Stimulated activated CD8-positive, alpha-beta memory T cell treated with anti-CD3 and anti-CD28 coated beads, Interleukin-15, amount 100 ng/mL, for 24 hours (primary cell): ENCODE data around the gene CEACAM1.
"Not testable (repeated sequence)": the region's sequence is repeated elsewhere in the genome, so short reads cannot be mapped to it uniquely, and the experiment has no call there.

Source experiments
- DNase-seq: peaks from one replicate; pipeline ENCODE4 v3.0.0-alpha.2; 2020; ENCODE audit warnings: low read depth

The CEACAM1 gene

DNA sequence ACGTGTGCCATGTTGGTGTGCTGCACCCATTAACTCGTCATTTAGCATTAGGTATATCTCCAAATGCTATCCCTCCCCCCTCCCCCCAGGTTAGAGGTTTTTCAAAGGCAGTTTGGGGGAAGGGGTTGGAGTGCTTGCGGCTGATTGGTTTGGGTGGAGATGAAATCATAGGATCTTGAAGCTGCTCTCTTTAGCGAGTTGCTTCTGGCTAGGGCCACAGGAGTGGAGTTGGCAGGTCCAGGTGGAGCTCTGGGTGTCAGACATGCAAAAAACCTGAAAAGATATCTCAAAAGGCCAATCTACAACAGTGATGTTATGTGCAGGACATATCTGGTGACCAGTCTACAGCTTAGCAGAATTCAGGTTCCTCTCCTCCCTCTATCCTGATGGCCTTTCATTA is 52.9 kb downstream of the CEACAM1 start:
- no peak for DNase-seq

DNA sequence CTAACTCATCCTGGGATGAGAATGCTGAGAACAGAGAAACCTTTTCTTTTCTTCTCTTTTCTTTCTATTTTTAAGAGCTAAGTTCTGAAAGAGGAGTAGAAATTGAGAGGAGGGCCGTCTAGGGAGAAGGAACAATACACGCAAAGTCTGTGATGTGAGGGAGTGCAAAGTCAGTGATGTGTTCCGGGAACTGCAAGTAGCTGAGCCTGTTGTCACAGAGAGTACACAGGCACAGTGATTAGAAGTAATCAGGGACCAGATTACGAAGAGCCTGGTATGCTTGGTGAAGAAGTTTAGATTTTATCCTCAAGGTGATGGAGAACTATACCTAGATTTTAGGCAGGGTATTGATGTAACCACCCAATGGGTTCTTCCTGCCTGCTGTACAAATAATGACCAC is 53.5 kb downstream of the CEACAM1 start:
- no peak for DNase-seq

DNA sequence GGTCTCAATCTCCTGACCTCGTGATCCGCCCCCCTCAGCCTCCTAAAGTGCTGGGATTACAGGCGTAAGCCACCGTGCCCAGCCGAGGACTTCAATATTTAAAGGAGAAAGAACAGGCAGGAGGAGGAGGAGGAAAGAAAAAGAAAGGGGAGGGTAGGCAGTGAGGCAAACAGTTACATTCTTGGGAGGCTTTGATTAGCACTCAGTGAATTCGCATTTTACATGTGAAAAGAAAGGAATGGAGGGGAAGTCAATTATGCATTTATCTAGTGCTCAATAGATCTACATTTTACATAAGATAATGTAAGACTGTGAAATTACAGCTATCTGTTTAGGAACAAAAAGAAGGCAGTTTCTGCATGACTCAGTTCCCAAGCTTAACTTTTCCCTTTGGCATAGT is 54.6 kb downstream of the CEACAM1 start:
- no peak for DNase-seq

DNA sequence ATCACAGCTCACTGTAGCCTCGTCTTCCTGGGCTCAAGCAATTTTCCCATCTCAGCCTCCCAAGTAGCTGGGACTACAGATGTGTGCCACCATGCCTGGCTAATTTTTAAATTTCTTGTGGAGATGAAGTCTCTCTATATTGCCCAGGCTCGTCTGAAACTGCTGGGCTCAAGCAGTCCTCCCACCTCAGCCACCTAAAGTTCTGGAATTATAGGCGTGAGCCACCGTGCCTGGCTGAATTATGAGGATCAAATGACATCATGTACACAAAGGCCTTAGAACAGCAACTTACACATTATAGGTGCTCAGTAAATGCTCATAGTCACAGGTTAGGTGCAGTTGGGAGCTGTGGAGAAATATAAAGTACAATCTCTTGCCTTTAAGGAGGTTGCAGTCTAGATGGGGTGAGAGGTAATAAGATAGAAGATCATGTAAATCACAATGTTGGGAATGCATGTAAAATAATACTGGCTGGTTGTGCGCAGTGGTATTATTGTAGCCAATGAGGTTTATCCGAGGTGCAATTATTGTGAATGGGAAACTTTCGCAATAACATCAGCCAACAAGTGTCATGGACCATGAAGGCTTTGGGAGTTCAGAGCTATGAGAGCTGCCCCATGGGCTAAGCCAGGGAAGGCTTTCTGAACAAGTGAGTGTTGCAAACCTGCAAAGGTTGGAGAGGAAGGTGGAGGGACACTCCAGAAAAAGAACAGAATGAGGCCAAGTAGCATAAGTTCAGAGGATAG is 55.7 kb downstream of the CEACAM1 start:
- no peak for DNase-seq

DNA sequence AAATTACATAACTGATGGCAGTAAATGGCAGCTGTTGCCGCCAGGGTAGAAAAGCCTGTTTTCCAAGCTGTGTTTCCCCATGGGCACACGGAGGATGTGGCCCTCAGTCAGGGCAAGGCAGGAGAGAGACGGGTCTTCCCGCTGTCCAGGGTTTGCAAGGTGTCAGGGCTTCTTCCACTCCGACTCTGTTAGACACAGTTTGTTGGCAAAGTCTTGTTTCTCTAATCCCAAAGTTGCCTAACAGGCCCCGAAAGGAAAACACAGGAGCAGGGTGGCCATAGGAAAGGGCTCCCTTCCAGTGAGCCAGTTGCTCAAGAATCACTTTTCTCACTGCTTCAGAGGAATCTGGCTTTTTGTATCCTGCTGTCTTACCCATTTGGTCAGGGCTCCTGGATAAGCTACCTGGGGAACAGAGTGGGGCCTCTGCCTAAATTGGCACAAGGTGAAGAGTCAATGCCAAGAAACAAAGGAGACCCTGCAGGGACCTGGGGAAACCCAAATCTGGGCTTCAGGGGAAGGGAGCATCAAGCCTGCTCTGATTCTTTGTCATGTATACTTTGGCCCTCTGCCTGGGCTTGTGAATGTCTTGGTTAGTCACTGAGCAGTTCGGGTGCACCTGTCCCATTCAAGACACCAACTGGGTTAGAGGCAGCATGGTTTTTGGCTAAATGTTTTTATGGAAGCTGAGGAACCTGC is 56.6 kb downstream of the CEACAM1 start:
- no peak for DNase-seq

DNA sequence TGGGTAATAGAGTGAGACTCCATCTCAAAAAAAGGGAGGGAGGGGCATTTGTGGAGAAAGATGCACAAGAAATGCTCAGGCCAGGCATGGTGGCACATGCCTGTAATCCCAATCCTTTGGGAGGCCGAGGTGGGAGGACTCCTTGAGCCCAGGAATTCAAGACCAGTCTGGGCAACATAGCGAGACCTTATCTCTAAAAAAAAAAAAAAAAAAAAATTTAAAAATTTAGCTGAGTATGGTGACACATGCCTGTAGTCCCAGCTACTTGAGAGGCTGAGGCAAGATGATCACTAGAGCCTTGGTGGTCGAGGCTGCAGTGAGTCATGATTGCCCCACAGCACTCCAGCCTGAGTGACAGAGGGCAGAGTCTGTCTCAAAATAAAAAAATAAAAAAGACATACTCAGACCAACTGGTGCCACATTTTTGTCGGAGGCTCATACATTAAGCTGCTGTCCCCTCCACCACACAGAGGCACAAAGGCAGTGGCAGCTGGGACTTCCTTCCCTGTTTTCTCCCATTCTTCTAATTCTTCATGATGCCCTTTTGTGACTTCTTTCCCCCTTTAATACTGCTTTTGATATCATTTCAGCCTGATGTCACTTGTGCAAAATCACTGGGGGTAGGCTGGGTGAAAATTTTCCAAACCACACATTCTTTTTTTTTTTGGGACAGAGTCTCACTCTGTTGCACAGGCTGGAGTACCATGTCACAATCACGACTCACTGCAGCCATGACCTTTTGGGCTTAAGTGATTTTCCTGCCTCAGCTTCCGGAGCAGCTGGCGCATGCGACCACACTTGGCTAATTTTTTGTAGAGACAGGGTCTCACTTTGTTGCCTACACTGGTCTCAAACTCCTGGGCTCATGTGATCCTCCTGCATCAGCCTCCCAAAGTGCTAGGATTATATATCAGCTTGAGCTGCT is 58.7 kb downstream of the CEACAM1 start:
- no peak for DNase-seq

DNA sequence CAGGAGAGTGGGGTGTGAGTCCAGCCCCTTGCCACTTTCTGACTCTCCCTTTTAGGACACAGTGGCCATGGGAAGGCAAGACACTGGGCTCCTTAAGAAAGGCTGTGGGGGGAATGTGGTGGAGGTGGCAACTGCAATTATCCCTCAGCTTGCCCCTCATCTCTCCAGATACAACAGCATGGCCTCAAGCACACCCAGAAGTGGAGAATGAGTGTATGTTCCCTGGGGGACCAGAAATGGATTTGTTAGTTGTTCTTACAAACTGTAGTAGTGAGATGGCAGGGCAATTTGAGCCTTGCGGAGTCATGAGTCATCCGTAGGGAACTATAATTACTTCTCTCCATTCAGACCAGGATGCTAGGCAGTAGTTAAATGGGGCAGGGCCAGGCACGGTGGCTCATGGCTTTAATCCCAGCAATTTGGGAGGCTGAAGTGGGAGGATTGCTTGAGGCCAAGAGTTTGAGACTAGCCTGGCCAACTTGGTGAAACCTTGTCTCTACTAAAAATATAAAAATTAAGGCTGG is 59.9 kb downstream of the CEACAM1 start:
- DNase-seq: no peak

DNA sequence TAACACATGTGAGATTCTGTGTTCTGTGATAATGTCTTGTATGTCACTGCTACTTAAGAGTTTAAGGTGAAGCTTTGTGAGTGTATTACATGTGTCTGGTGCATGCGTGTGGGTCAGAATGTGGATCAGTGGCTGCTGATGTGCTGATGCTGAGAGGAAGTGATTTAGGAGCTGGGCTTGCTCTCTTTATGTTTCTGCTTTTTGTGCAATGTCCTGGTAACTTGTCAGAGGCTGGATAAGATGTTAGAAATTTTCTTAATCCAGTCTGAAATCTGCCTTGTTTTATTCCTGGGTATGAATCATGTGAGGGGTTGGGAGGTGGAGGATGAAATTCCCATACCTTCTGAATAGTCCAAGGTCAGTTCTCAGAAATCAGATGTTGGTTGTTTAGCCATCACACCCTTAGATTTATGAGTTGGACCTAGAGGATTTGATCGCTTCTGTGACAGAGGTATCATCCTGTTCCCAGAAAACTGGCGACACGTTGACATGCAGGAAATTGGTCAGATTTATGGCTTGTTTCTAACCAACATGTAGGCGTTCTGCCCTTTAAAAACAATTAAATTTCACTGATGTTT is 61.0 kb downstream of the CEACAM1 start:
- DNase-seq: no peak

DNA sequence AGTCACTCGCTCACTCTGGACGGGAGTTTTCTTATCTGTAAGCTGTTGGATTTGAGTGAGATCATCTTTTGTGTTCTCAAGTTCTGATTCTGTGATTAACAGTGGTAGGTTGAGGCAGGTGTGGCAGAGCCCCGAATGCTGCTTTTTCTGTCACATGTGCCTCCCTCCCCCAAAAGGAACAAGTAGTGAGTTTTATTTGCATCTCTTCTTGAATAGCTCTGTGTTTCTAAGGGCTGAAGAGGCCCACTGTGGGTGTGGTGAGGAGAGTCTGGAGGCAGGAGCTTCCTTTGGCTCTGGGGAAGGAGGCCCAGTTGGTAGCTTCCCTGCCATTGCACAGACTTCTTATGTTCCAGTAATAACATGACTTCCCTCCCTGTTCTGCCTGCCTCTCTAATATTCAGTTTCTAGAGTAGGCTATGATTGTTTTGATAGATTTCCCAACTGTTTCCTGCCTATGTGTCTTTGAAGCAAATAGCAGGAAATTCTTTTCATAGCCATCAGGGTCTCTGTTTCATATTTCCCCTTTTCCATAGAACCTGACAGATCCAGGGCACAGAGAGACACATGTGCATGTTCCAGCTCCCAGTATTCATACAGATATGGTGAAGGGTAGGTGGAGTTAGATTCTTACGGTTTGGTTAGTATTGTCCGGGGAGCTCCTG is 61.6 kb downstream of the CEACAM1 start:
- DNase-seq: no peak

DNA sequence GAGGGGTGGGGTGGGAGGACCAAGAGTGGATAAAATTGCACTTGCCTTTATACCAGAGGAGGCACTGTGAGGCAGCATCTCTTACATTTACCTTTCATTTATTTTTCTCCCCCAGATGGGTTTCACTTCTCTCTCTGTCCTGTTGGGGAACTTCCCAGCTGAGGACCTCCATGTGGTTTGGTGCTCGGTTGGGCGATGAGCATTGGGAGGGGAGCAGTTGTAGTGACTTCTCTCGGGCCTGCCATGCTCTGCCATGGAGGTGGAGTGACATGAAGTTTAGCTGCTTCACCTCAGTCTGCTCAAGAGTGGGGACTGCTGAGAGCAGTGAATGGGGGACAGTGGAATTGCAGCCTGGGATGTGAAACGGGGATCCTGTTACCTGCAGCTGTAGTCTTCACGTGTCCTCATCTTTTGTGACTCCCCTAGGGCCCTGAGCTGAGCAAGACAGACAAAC is 62.4 kb downstream of the CEACAM1 start:
- no peak for DNase-seq

DNA sequence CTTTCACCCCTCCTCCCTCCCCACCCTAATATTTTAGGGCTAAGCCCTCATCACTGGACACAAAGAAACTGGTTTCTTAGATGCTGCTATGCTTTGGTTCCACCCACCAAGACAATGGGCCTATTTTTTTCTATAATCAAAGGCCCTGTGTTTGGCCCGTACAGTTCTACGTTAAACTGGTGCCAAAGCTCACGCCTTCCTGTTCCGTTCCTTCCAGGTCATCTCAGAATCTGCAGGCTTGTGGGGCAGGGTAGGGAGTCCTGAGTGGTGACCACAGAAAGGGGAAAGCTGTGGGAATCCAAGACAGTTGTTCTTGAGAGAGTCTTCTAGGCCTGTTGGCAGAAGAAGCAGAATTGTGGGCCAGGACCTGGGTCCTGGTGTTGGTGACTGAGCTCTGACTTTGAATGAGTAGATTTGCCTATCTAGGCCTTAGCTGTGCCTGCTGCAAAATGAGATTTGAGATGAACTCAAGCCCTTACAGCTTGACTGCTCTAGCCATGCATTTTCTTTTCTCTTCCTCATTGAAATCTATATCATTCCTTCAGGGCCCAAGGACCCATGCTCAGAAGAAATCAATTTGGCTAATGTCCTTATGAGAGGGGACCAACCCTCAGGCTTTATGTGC is 66.5 kb downstream of the CEACAM1 start:
- DNase-seq: no peak

DNA sequence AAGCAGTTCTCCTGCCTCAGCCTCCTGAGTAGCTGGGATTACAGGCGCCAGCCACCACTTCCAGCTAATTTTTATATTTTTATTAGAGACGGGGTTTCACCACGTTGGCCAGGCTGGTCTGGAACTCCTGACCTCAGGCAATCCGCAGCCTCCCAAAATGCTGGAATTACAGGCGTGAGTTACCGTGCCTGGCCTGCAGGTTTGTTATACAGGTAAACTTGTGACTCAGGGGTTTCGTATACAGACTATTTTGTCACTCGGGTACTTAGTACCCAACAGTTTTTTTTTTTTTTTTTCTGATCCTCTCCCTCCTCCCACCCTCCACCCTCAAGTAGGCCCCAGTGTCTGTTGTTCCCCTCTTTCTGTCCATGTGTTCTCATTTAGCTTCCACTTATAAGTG is 67.0 kb downstream of the CEACAM1 start:
- DNase-seq: not testable (repeated sequence)

DNA sequence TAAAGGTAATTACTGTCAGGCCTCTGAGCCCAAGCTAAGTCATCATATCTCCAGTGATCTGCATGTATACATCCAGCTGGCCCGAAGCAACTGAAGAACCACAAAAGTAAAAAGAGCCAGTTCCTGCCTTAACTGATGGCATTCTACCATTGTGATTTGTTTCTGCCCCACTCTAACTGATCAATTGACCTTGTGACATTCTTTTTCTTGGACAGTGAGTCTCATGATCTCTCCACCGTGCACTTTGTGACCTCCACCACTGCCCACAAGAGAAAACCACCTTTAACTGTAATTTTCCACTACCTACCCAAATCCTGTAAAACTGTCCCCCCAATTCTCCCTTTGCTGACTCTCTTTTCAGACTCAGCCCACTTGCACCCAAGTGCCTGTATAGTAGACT is 68.4 kb downstream of the CEACAM1 start:
- DNase-seq: no peak
